HepG2 (cell line): ENCODE results near the gene C11orf68. TPM values are rescaled to one million over a fixed set of nuclear protein-coding genes. Genes with fewer than 3 reads are reported as not detected.

ENCODE experiments used
- CHD4 ChIP-seq: fragments of 200-600 bp; sonication (generic); IDR thresholded peaks from 2 replicates; pipeline ENCODE4 v1.7.0; 2017; ENCODE audit warnings: mild to moderate bottlenecking, low read length, borderline replicate concordance
- DNMT1 ChIP-seq: sonication (generic); formaldehyde crosslinking; IDR thresholded peaks from 2 replicates; pipeline ENCODE4 v1.5.1; 2020; ENCODE audit warnings: mild to moderate bottlenecking, missing genetic modification reagents
- GATAD2A ChIP-seq: IDR thresholded peaks from 2 replicates; pipeline ENCODE4 v1.6.1; 2016
- HOXA9 ChIP-seq: sonication (generic); formaldehyde crosslinking; IDR thresholded peaks from 2 replicates; pipeline ENCODE4 v1.8.1; 2022; ENCODE audit warnings: missing genetic modification reagents, mild to moderate bottlenecking, moderate library complexity, borderline replicate concordance
- TAF15 ChIP-seq: fragments of 200-400 bp; formaldehyde crosslinking; IDR thresholded peaks from one replicate; pipeline ENCODE4 v1.6.1; 2018; ENCODE audit warnings: mild to moderate bottlenecking, low read depth, low read length; ENCODE audit not compliant: poor library complexity, severe bottlenecking
- ZNF207 ChIP-seq: fragments of 450-650 bp; IDR thresholded peaks from 2 replicates; pipeline ENCODE4 v1.6.1; 2016; ENCODE audit warnings: antibody characterized with exemption, borderline replicate concordance
- ZNF333 ChIP-seq: sonication (generic); formaldehyde crosslinking; IDR thresholded peaks from 2 replicates; pipeline ENCODE4 v1.4.0; 2020; ENCODE audit warnings: mild to moderate bottlenecking, missing genetic modification reagents, borderline replicate concordance
- ZNF407 ChIP-seq: sonication (generic); formaldehyde crosslinking; IDR thresholded peaks from one replicate; pipeline ENCODE4 v1.5.1; 2020; ENCODE audit warnings: mild to moderate bottlenecking, missing genetic modification reagents; ENCODE audit errors: not compliant biosample characterization
- ZNF670 ChIP-seq: sonication (generic); formaldehyde crosslinking; IDR thresholded peaks from 2 replicates; pipeline ENCODE4 v1.8.0; 2022; ENCODE audit warnings: mild to moderate bottlenecking, missing genetic modification reagents, borderline replicate concordance
- polyA plus RNA-seq, 8 experiments: library from polyadenylated mRNA; depleted of rRNA in 3 of 8; stranded (reverse) in 7 of 8; unstranded in 1 of 8; fragments of >200 nt; fragmentation: Illumina TruSeq in 4 of 8; extraction: Trizol in 4 of 8; gene quantifications; 2 replicates each; pipeline versions ENCODE4 v1.2.1 to v1.2.3, GENCODE V29; 2011 to 2016; ENCODE audit warnings: low read depth in 4 of 8, missing spikeins in 1 of 8, mixed read lengths in 1 of 8; ENCODE audit not compliant: insufficient read depth in 1 of 8
- total RNA-seq, 5 experiments: library from RNA; depleted of rRNA; stranded (reverse); fragments of >200 nt; fragmentation: Illumina TruSeq; extraction: Trizol; gene quantifications; 2 replicates each; pipeline ENCODE4 v1.2.3, GENCODE V29; 2016; ENCODE audit warnings: low read depth in 1 of 5
- TF ChIP-seq, protein P1 (sequence below): sonication (generic); formaldehyde crosslinking; IDR thresholded peaks from 2 replicates; pipeline ENCODE4 v1.9.0; 2021; ENCODE audit warnings: mild to moderate bottlenecking, missing genetic modification reagents
- TF ChIP-seq, protein P2 (sequence below): sonication (generic); formaldehyde crosslinking; IDR thresholded peaks from 2 replicates; pipeline ENCODE4 v1.4.0; 2020; ENCODE audit warnings: missing genetic modification reagents
- TF ChIP-seq, protein P3 (sequence below): IDR thresholded peaks from 2 replicates; pipeline ENCODE4 v1.6.1; 2016; ENCODE audit warnings: low read depth

C11orf68 gene
- total and polyA plus RNA-seq, 2 of the 13 experiments (the other 11 are each of a cell fraction or from before 2014, with no cell fraction given), result 8.4 to 28.3 TPM

- TF ChIP-seq, protein P1, sequence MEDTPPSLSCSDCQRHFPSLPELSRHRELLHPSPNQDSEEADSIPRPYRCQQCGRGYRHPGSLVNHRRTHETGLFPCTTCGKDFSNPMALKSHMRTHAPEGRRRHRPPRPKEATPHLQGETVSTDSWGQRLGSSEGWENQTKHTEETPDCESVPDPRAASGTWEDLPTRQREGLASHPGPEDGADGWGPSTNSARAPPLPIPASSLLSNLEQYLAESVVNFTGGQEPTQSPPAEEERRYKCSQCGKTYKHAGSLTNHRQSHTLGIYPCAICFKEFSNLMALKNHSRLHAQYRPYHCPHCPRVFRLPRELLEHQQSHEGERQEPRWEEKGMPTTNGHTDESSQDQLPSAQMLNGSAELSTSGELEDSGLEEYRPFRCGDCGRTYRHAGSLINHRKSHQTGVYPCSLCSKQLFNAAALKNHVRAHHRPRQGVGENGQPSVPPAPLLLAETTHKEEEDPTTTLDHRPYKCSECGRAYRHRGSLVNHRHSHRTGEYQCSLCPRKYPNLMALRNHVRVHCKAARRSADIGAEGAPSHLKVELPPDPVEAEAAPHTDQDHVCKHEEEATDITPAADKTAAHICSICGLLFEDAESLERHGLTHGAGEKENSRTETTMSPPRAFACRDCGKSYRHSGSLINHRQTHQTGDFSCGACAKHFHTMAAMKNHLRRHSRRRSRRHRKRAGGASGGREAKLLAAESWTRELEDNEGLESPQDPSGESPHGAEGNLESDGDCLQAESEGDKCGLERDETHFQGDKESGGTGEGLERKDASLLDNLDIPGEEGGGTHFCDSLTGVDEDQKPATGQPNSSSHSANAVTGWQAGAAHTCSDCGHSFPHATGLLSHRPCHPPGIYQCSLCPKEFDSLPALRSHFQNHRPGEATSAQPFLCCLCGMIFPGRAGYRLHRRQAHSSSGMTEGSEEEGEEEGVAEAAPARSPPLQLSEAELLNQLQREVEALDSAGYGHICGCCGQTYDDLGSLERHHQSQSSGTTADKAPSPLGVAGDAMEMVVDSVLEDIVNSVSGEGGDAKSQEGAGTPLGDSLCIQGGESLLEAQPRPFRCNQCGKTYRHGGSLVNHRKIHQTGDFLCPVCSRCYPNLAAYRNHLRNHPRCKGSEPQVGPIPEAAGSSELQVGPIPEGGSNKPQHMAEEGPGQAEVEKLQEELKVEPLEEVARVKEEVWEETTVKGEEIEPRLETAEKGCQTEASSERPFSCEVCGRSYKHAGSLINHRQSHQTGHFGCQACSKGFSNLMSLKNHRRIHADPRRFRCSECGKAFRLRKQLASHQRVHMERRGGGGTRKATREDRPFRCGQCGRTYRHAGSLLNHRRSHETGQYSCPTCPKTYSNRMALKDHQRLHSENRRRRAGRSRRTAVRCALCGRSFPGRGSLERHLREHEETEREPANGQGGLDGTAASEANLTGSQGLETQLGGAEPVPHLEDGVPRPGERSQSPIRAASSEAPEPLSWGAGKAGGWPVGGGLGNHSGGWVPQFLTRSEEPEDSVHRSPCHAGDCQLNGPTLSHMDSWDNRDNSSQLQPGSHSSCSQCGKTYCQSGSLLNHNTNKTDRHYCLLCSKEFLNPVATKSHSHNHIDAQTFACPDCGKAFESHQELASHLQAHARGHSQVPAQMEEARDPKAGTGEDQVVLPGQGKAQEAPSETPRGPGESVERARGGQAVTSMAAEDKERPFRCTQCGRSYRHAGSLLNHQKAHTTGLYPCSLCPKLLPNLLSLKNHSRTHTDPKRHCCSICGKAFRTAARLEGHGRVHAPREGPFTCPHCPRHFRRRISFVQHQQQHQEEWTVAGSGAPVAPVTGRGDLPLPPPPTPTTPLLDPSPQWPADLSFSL (CRISPR knock-in tag), result no peak
- TF ChIP-seq ZNF207, result no peak
- 0 out of 2 replicates have a peak, but pooled peaks have one; percentile 25 for TF ChIP-seq DNMT1
- TF ChIP-seq ZNF333, result no peak
- TF ChIP-seq ZNF670 (CRISPR knock-in tag), result no peak
- TF ChIP-seq CHD4, result no peak
- TF ChIP-seq, protein P2, sequence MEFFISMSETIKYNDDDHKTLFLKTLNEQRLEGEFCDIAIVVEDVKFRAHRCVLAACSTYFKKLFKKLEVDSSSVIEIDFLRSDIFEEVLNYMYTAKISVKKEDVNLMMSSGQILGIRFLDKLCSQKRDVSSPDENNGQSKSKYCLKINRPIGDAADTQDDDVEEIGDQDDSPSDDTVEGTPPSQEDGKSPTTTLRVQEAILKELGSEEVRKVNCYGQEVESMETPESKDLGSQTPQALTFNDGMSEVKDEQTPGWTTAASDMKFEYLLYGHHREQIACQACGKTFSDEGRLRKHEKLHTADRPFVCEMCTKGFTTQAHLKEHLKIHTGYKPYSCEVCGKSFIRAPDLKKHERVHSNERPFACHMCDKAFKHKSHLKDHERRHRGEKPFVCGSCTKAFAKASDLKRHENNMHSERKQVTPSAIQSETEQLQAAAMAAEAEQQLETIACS (CRISPR knock-in tag), result peak; percentile 59
- TF ChIP-seq, protein P3, sequence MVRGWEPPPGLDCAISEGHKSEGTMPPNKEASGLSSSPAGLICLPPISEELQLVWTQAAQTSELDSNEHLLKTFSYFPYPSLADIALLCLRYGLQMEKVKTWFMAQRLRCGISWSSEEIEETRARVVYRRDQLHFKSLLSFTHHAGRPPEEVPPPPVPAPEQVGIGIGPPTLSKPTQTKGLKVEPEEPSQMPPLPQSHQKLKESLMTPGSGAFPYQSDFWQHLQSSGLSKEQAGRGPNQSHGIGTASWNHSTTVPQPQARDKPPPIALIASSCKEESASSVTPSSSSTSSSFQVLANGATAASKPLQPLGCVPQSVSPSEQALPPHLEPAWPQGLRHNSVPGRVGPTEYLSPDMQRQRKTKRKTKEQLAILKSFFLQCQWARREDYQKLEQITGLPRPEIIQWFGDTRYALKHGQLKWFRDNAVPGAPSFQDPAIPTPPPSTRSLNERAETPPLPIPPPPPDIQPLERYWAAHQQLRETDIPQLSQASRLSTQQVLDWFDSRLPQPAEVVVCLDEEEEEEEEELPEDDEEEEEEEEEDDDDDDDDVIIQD (CRISPR knock-in tag), result peak; percentile 63; the same call in 1 of the 2 replicates
- TF ChIP-seq ZNF407 (CRISPR knock-in tag), result no peak
- TF ChIP-seq GATAD2A (CRISPR knock-in tag), result peak; percentile 57; the same call in 1 of the 2 replicates
- TF ChIP-seq TAF15, result no peak
- peak; percentile 75; the same call in 1 of the 2 replicates for TF ChIP-seq HOXA9 (CRISPR knock-in tag)
Measured at GRCh38 chr11:65919141-65919572, 295 bp upstream of the C11orf68 start, which contains the start of gene DRAP1 (continued).
